Lower leg skin (tissue), 3 donors: ENCODE data around the gene MRPL38.

Experiments
- CTCF ChIP-seq, 3 donors: fragments of 450-650 bp; IDR thresholded peaks; one replicate each; pipeline ENCODE4 v1.5.1; 2016; ENCODE audit warnings: antibody characterized with exemption in 3 of 3, mild to moderate bottlenecking in 3 of 3, moderate library complexity in 2 of 3
- POLR2A ChIP-seq, 2 donors: fragments of 450-650 bp; IDR thresholded peaks; one replicate each; pipeline ENCODE4 v1.6.1; 2016 to 2017; ENCODE audit warnings: antibody characterized with exemption in 2 of 2, mild to moderate bottlenecking in 1 of 2, moderate library complexity in 1 of 2

GRCh38 chr17:75933808-75934207 is 29.1 kb upstream of the MRPL38 start:
- TF ChIP-seq CTCF (IDR thresholded peaks at IDR 0.05): no peak
- TF ChIP-seq POLR2A (IDR thresholded peaks at IDR 0.05): no peak
